Measurements from ENCODE around the gene MAST3. TPM values are rescaled to one million over a fixed set of nuclear protein-coding genes. Genes with fewer than 3 reads are reported as not detected.

MAST3 gene
- total RNA-seq = 1 to 10 TPM; 2.6 to 6.9 (median 3.3) TPM
- 10 to 100 TPM in 1 of 3 donors, 1 to 10 TPM in 2; 4.2 to 16.3 (median 5.3) TPM for polyA plus RNA-seq

DNA sequence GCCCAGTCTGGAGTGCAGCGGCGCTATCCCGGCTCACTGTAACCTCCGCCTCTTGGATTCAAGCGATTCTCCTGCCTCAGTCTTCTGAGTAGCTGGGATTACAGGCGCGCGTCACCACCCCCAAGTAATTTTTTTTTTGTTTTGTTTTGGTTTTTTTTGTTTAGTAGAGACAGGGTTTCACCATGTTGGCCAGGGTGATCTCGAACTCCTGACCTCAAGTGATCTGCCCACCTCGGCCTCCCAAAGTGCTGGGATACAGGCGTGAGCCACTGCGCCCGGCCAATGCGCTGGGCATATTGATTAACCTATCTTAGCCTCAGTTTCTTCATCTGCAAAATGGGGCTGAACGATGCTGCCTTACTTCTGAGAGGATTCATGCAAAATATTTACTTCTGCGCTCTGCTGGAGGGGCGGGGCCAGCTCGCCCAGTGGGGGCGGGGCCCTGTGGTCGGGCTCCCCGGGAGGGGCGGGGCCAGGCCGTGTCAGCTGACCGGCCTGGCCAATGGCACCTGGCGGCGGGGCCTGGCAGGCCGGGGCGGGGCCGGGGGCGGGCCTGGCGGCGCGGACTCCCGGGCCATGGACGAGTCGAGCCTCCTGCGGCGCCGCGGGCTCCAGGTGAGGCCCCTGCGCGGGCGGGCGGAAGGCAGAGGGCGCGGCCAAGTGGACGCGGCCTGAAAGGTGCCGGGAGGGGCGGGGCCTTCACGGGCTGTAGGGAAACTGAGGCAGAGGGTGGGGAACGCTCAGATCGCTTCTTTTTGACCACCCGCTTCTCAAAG is at the start of gene MAST3:
TSS of gene MAST3 (plus strand) at position 562 of the 776 bp plus-strand sequence. CDS start at position 577, 15 bp downstream.
- no peak for TF ChIP-seq POLR2AphosphoS5 (IDR thresholded peaks at IDR 0.05)
- TF ChIP-seq EP300 (IDR thresholded peaks at IDR 0.05) = no peak
- TF ChIP-seq, protein P1, sequence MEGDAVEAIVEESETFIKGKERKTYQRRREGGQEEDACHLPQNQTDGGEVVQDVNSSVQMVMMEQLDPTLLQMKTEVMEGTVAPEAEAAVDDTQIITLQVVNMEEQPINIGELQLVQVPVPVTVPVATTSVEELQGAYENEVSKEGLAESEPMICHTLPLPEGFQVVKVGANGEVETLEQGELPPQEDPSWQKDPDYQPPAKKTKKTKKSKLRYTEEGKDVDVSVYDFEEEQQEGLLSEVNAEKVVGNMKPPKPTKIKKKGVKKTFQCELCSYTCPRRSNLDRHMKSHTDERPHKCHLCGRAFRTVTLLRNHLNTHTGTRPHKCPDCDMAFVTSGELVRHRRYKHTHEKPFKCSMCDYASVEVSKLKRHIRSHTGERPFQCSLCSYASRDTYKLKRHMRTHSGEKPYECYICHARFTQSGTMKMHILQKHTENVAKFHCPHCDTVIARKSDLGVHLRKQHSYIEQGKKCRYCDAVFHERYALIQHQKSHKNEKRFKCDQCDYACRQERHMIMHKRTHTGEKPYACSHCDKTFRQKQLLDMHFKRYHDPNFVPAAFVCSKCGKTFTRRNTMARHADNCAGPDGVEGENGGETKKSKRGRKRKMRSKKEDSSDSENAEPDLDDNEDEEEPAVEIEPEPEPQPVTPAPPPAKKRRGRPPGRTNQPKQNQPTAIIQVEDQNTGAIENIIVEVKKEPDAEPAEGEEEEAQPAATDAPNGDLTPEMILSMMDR (IDR thresholded peaks at IDR 0.05) = no peak
- TF ChIP-seq POLR2A (IDR thresholded peaks at IDR 0.05) = no peak
- peak; percentile 80 for DNase-seq

DNA sequence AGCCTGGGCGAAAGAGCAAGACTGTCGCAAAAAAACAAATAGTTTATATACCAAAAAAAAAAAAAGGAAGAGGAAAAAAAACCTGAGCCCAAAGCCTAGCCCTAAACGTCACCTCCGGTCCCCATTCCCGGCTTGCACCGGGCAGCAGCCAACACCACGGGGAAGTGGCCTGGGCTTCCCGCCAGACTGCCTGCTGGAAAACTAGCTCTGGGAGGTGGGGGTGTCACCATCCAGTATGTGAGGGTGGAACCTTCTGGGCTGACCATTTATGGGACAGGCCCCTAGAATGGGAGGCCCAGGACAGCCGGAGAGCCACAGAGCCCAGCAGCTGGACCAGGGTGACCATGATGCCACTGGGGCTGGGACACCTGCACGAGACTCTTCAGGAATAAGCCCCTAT is 48.2 kb upstream of the MAST3 start:
- WGBS, 2 donors = 26 to 65% methylated on average over 10 of the region's 10 CpGs
- Histone ChIP-seq H3K4me1 (peaks cover 0 to 36% (median 24%) of the 10 kb centered on the region in 4 donors), H3K9me3 (no peaks in the 10 kb centered on the region), H3K27me3 (no peaks in the 10 kb centered on the region), H3K27ac (peak overlapping the region; percentile 45 to 79 (median 70)), H3K36me3 (no peaks in the 10 kb centered on the region), H3K4me3 (no peak overlapping the region)
- peak; percentile 92 for DNase-seq
- intact Hi-C loops (cut with DNase I) = no loop called here
- peak in 2 of 4 donors; percentile 32 to 81 for TF ChIP-seq EP300 (IDR thresholded peaks at IDR 0.05)
- no peak for TF ChIP-seq POLR2A (IDR thresholded peaks at IDR 0.05)
- TF ChIP-seq POLR2AphosphoS5 (IDR thresholded peaks at IDR 0.05) = peak in 3 of 4 donors; percentile 18 to 84 (median 40)

More for the DNA sequence above, at the start of gene MAST3:
- Histone ChIP-seq H3K27ac (no peak within 1 kb of the TSS), H3K9me3 (no peaks in the 10 kb centered on the region), H3K36me3 (no peaks in the 10 kb centered on the region), H3K4me1 (peaks cover 0 to 20% (median 16%) of the 10 kb centered on the region in 4 donors), H3K27me3 (peaks cover 7 to 49% (median 43%) of the 10 kb centered on the region in 3 donors), H3K4me3 (peak within 1 kb of the TSS in 3 of 4 donors; percentile 24 to 45 (median 43))
- 20 to 23% methylated on average over 54 of the region's 54 CpGs for WGBS, 2 donors
- intact Hi-C loops (cut with DNase I) = no loop called here

- peaks cover 0 to 27% (median 17%) of the 10 kb centered on the region in 4 donors for H3K4me1 ChIP-seq
- DNase-seq = peak; percentile 69
- 20 to 45% methylated on average over 31 of the region's 31 CpGs for WGBS, 2 donors
These were observed 45.7 kb upstream of the MAST3 start for GRCh38 chr19:18051887-18052286.

DNA sequence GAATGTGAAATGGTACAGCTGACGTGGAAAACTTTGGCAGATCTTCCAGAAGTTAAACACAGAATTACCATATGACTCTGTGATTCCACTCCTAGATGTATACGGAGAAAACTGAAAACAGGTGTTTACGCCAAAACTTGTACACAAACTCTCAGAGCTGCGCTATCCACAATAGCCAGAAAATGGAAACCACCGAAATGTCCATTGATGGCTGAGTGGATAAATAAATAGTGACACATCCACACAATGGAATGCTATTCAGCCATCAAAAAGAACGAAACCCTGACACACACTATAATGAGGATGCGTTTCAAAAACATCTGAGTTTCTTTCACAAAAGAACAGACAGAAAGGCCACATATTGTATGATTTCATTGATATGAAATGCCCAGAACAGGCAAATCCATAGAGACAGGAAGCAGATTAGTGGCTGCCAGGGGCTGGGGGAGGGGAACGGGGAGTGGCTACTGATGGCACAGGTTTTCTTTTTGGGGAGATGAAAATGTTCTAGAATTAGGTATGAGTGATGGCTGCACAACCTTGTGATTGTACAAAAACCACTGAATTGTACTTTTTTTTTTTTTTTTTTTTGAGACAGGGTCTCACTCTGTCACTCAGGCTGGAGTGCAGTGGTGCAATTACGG is 43.9 kb upstream of the MAST3 start:
- H3K27ac ChIP-seq = peak overlapping the region in 3 of 4 donors; percentile 5 to 7 (median 7)
- no peaks in the 10 kb centered on the region for H3K27me3 ChIP-seq
- no peaks in the 10 kb centered on the region for H3K36me3 ChIP-seq
- peaks cover 0 to 40% (median 29%) of the 10 kb centered on the region in 4 donors for H3K4me1 ChIP-seq
- no peak for DNase-seq
- intact Hi-C loops (cut with DNase I) = no loop called here
- H3K4me3 ChIP-seq = no peak overlapping the region
- WGBS, 2 donors = 60 to 75% methylated on average over 9 of the region's 9 CpGs
- TF ChIP-seq, protein P1 (IDR thresholded peaks at IDR 0.05) = no peak
- TF ChIP-seq POLR2A (IDR thresholded peaks at IDR 0.05) (no peak), POLR2AphosphoS5 (IDR thresholded peaks at IDR 0.05) (no peak), EP300 (IDR thresholded peaks at IDR 0.05) (no peak)
- H3K9me3 ChIP-seq = no peaks in the 10 kb centered on the region

More at GRCh38 chr19:18051887-18052286, 45.7 kb upstream of the MAST3 start:
- intact Hi-C loops (cut with DNase I) = no loop called here
- TF ChIP-seq POLR2AphosphoS5 (IDR thresholded peaks at IDR 0.05) = no peak
- TF ChIP-seq, protein P1 (IDR thresholded peaks at IDR 0.05) = no peak
- TF ChIP-seq EP300 (IDR thresholded peaks at IDR 0.05) = no peak
- TF ChIP-seq POLR2A (IDR thresholded peaks at IDR 0.05) = no peak
- H3K27ac ChIP-seq = peak overlapping the region; percentile 48 to 72 (median 62)
- H3K4me3 ChIP-seq = peak overlapping the region in 3 of 4 donors; percentile 8 to 37 (median 23)
- no peaks in the 10 kb centered on the region for H3K27me3 ChIP-seq
- H3K9me3 ChIP-seq = no peaks in the 10 kb centered on the region
- H3K36me3 ChIP-seq = no peaks in the 10 kb centered on the region

DNA sequence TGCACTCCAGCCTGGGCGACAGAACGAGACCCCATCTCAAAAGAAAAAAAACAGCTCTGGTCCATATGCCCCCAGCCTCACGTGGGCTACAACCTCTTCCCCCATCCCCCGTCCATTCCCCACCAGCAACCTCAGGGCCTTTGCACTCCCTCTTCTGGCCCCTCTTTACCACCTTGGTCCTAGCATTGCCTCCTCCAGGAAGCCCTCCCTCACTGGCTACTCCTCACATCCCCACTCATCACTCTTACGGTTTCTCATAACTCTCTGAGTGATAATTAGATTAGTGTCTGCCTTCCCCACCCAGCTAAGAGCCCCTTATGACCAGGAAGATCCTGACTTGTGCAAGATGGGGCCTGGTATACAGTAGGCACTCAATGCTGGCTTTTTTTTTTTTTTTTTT is 41.6 kb upstream of the MAST3 start:
- Histone ChIP-seq H3K27me3 (no peaks in the 10 kb centered on the region), H3K27ac (no peak overlapping the region), H3K4me3 (no peak overlapping the region), H3K9me3 (no peaks in the 10 kb centered on the region), H3K36me3 (no peaks in the 10 kb centered on the region), H3K4me1 (peaks cover 0 to 28% (median 26%) of the 10 kb centered on the region in 4 donors)
- no peak for DNase-seq
- 83% methylated on average over 5 of the region's 5 CpGs for WGBS, 2 donors
- intact Hi-C loops (cut with DNase I) = loop anchor here (5.0 kb wide), 1 partner anchor 119 kb away; no protein-coding TSS in a partner anchor
- TF ChIP-seq EP300 (IDR thresholded peaks at IDR 0.05) = no peak
- TF ChIP-seq, protein P1 (IDR thresholded peaks at IDR 0.05) = no peak
